Measurements from ENCODE around the gene CRK.
"Not testable (repeated sequence)": the region's sequence is repeated elsewhere in the genome, so short reads cannot be mapped to it uniquely, and the experiment has no call there.

Gene CRK

DNA sequence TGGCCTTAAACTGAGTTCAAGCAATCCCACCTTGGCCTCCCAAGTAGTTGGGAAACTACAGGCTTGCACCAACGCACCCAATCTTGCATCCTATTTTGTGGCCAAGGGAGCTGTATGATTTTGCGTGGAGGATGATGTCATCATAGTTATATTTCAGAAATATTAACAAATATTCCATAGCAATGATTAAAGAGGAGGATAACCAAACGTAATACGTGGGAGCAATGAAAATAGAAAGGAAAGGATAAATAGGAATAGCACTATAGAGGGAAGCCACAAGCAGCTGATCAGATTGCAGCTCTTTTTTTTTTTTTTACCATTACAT lies 53.8 kb downstream of the CRK start:
- Mint-ChIP-seq H3K27me3 (ENCODE audit: low read depth) (no peaks in the 10 kb centered on the region), H3K4me1 (peaks cover 10% of the 10 kb centered on the region), H3K4me3 (peak overlapping the region; percentile 35 to 57 (median 42)), H3K27ac (no peak overlapping the region), H3K9me3 (peaks cover 3% of the 10 kb centered on the region), H3K36me3 (ENCODE audit: low read depth) (peaks cover 7% of the 10 kb centered on the region)
- TF ChIP-seq, protein P1, sequence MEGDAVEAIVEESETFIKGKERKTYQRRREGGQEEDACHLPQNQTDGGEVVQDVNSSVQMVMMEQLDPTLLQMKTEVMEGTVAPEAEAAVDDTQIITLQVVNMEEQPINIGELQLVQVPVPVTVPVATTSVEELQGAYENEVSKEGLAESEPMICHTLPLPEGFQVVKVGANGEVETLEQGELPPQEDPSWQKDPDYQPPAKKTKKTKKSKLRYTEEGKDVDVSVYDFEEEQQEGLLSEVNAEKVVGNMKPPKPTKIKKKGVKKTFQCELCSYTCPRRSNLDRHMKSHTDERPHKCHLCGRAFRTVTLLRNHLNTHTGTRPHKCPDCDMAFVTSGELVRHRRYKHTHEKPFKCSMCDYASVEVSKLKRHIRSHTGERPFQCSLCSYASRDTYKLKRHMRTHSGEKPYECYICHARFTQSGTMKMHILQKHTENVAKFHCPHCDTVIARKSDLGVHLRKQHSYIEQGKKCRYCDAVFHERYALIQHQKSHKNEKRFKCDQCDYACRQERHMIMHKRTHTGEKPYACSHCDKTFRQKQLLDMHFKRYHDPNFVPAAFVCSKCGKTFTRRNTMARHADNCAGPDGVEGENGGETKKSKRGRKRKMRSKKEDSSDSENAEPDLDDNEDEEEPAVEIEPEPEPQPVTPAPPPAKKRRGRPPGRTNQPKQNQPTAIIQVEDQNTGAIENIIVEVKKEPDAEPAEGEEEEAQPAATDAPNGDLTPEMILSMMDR (IDR thresholded peaks at IDR 0.05; ENCODE audit: unreplicated experiment in 3 of 3), result no peak

DNA sequence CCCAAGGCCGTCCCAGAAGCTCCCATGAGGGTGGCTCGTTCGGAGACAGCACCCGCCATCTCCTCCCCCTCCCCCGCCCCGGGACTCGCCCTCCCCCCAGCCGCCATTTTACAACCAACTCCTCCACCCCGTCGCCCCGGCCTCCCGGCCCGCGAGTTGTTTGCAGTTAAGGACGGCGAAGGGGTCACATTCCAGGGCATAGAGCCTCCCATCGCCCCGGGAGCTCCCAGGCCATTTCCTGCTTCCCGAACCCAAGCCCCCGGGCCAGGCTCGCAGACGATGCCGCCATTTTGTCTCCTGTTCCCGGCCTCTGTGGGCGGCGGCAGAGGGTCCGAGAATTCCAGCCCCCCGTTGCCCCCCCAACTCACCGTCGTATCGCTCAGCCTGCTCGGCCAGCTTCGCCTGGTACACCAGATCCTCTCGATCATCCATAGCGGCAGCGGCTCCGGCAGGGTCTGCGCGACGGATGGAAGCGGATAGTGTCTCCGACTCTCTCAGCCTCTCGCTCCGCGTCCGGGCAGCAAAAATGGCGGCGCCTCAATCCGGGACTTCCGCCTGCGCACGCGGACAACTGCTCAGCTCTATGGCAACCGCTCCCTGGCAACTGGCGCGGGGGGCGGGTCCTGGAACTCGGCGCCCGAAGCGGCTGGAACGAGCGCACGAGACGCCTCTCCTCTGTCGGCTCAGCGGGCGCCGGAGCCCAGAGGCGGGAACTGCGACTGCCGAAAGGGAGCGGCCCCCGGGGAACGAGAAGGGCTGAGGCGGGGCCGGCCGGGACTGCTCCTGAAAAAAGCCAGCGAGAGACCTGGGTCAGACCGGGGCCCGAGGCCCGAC lies 56.1 kb downstream of the CRK start, which contains the start of gene YWHAE:
YWHAE (minus strand) TSS at position 544 of the 834 bp plus-strand sequence; CDS start at position 432, 112 bp downstream.
- Mint-ChIP-seq H3K4me3 (peak within 1 kb of the TSS; percentile 98 to 99 (median 99)), H3K36me3 (ENCODE audit: low read depth) (peaks cover 15% of the 10 kb centered on the region), H3K27me3 (ENCODE audit: low read depth) (no peaks in the 10 kb centered on the region), H3K9me3 (peaks cover 3% of the 10 kb centered on the region), H3K4me1 (peaks cover 14% of the 10 kb centered on the region), H3K27ac (peak within 1 kb of the TSS; percentile 99 to 100 (median 100))
- TF ChIP-seq, protein P1 (IDR thresholded peaks at IDR 0.05; ENCODE audit: unreplicated experiment in 3 of 3), result no peak

DNA sequence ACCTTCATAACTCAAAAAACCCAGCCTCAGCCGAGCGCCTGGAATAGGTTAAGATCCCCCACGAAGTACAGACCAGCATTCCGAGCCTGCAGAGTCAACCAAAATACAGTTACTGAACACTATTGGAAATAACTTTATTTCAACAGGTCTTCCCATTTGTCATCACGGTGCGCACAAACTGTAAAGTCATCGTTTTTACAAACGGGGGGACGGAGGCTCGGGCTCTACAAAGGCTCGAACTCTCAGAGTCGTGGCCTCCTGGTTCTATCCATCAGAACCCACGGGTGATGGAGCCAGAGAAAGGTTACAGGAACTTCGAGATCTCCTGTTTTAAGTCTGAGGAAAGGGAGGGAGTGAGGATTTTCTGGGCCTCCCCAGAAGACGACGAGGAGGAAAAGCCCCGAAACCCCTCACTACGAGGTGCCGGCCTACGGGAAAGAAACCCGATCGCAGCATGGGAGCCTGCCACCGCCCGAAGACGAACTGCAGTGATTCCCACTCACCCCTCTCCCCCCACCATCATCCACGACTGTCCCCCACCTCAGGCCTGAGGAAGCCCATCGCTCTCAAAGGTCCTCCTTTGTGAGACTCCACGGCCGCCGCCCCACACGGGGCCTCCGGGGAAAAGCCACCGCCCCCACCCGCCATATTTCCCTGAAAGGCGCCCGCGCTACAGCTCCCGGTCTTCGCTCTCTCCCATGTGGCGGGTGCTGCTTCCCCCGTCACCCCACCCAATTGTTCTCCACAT lies 56.9 kb downstream of the CRK start:
- Mint-ChIP-seq H3K27me3 (ENCODE audit: low read depth) (no peaks in the 10 kb centered on the region), H3K9me3 (peaks cover 3% of the 10 kb centered on the region), H3K27ac (peak overlapping the region; percentile 99 to 100 (median 100)), H3K4me3 (peak overlapping the region; percentile 98 to 99 (median 99)), H3K4me1 (peaks cover 17% of the 10 kb centered on the region), H3K36me3 (ENCODE audit: low read depth) (peaks cover 16% of the 10 kb centered on the region)
- TF ChIP-seq, protein P1 (IDR thresholded peaks at IDR 0.05; ENCODE audit: unreplicated experiment in 3 of 3), result no peak

DNA sequence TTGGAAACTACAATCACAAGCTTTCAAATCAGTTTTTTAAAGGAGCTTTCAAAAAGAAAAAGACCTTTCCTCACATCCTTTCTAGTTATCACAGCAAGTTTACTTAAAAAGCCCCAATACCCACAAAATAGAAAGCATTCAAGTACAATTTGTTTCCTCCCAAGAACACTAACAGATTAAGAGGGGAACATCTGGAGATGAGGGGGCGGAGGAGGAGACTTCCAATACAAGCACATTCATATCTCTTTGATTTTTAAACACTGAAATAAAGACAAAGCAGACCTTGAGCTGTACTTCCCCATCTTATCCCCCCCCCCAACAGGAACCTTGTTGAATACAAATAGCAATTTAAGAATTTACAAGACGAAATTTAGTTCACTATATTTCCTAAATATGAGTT lies 58.0 kb downstream of the CRK start:
- Mint-ChIP-seq H3K4me3 (peak overlapping the region; percentile 98 to 99 (median 99)), H3K9me3 (peaks cover 3% of the 10 kb centered on the region), H3K4me1 (peaks cover 23% of the 10 kb centered on the region), H3K27me3 (ENCODE audit: low read depth) (no peaks in the 10 kb centered on the region), H3K36me3 (ENCODE audit: low read depth) (peaks cover 19% of the 10 kb centered on the region), H3K27ac (peak overlapping the region; percentile 99 to 100 (median 100))
- TF ChIP-seq, protein P1 (IDR thresholded peaks at IDR 0.05; ENCODE audit: unreplicated experiment in 3 of 3), result no peak

DNA sequence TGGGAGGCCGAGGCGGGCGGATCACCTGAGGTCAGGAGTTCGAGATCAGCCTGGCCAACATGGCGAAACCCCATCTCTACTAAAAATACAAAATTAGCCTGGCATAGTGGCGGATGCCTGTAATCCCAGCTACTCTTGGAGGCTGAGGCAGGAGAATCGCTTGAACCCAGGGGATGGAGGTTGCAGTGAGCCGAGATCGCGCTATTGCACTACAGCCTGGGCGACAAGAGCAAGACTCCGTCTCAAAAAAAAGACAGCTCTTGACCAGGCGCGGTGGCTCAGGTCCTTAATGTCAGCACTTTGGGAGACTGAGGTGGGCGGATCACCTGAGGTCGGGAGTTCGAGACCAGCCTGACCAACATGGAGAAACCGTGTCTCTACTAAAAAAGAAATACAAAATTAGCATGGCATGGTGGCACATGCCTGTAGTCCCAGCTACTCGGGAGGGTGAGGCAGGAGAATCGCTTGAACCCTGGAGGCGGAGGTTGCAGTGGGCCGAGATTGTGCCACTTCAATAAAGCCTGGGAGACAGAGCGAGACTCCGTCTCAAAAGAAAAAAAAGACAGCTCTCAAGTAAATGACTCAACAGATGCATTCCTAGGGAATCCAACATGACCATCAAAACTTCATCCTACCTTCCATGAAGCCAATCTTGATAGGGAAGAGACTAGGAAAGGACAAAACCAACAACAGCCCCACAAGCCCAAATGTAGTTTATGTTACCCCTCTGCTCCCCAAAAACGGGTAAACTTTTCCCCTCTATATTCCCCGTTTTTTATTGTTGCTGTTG lies 60.0 kb downstream of the CRK start:
- Mint-ChIP-seq H3K4me3 (peak overlapping the region; percentile 35 to 66 (median 58)), H3K27ac (peak overlapping the region in 1 of 3 experiments; percentile 59), H3K36me3 (ENCODE audit: low read depth) (peaks cover 23% of the 10 kb centered on the region), H3K4me1 (peaks cover 34% of the 10 kb centered on the region)
- H3K27me3 Mint-ChIP-seq (ENCODE audit: low read depth); H3K9me3 Mint-ChIP-seq: not testable (repeated sequence)

DNA sequence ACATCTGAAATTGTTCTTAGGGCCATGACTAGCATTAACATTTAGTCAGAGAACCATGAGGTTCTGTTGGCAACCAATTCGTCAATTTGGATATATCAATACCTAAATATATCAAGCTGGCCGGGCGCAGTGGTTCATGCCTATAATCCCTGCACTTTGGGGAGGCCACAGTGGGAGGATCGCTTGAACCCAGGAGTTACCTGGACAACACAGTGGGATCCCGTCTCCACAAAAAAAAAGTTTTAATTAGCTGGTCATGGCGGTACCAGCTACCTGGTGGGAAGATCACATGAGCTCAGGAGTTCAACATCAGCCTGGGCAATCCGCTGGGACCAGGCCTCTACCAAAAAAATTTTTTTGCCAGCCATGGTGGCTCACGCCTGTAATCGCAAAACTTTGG lies 64.5 kb downstream of the CRK start:
- TF ChIP-seq, protein P1 (IDR thresholded peaks at IDR 0.05; ENCODE audit: unreplicated experiment in 3 of 3), result no peak
- peaks cover 19% of the 10 kb centered on the region for H3K36me3 Mint-ChIP-seq (ENCODE audit: low read depth)

More for the DNA sequence above, 64.5 kb downstream of the CRK start:
- Mint-ChIP-seq H3K4me3 (peak overlapping the region in 1 of 3 experiments; percentile 37), H3K27ac (no peak overlapping the region), H3K4me1 (peaks cover 45% of the 10 kb centered on the region), H3K27me3 (ENCODE audit: low read depth) (no peaks in the 10 kb centered on the region), H3K9me3 (no peaks in the 10 kb centered on the region)
